GM19099 (cell line): ENCODE measurements around the gene SAMHD1.

Experiments
- POLR2A ChIP-seq: IDR thresholded peaks from 3 replicates; pipeline ENCODE4 v1.6.1; 2011; ENCODE audit warnings: low read depth; ENCODE audit not compliant: insufficient read length; ENCODE audit errors: extremely low read depth

The SAMHD1 gene

DNA sequence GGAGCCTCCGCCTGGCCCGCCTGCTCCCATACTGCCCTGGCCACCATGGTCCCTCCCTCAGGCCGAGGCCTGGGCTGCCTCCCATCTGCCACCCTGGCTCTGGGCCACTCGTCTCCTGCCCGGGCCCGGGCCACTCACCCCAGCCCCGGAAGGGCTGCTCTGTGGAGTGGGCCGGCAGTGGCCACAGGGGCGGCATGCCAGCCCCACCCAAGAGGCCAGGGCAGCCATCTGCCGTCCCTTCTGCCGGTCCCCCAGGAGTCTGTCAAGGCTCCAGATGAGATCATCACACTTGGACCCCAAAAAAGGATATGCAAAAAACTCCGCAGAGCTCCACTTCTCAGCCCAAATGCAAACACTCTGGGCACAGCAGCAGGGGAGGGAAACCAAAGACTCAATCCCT is 99.3 kb downstream of the SAMHD1 start:
- peak; percentile 51 for TF ChIP-seq POLR2A

DNA sequence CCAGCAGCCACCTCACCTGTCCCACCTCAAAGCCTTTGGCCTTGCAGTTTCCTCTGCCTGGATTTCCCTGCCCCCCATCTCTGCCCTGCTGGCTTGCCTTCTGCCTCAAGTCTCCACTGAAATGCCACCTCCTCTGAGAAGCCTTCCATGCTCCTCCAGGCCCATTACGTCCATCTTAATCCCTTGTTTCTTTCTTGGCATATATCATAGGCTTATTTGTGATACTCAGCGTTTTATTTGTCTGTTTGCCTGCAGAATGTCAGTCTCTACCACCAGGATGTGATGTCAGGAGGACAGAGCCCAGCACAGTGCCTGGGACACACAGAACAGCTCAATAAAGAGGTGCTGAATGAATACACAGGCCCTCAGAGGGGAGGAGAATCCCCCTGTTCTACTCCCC is 100.0 kb downstream of the SAMHD1 start:
- no peak for TF ChIP-seq POLR2A

DNA sequence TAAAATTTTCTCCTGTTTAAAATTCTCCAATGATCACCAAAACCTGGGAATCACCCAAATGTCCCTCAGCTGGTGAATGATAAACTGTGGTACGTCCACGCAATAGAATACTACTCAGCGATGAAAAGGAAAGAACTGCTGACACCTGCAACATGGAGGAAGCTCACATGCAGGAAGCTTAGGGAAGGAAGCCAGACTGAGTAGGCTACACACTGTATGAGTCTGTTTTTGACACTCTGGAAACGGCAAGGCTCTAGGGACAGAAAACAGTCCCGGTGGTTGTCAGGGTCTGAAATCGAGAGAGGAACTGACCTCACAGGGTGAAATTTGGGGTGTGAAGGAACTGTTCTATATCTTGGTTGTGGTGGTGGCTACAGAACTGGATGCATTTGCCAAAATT is 100.7 kb downstream of the SAMHD1 start:
- no peak for TF ChIP-seq POLR2A

DNA sequence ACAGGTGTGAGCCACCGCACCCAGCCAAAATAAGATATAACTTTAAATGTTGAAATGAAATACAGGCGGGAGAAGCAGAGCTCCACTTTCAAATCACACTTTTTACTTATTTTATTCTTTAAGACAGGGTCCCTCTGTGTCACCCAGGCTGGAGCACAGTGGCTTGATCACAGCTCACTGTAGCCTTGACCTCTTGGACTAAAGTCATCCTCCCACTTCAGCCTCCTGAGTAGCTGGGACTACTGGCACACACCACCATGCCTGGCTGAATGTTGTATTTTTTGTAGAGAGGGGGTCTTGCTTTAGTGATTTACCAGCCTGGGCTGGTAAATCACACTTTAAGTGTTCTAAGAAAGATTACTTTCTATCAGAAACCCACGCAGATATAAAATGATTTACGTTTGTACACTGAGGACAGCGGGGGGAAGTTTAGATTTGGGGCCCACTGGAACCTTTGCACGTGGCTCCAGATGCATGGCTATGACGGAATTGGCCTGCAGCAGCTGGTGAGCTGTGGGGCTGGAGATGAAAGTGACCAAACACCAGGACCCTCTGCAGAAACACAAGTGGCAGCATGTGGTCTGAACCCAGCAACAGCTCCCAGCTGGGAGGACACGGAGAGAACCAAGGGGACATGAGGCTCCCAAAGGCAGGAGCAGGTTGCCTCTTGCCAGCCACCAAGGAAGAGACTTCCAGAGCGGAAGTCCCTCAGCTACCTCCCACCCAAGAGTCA is 102.0 kb downstream of the SAMHD1 start:
- TF ChIP-seq POLR2A, result no peak

DNA sequence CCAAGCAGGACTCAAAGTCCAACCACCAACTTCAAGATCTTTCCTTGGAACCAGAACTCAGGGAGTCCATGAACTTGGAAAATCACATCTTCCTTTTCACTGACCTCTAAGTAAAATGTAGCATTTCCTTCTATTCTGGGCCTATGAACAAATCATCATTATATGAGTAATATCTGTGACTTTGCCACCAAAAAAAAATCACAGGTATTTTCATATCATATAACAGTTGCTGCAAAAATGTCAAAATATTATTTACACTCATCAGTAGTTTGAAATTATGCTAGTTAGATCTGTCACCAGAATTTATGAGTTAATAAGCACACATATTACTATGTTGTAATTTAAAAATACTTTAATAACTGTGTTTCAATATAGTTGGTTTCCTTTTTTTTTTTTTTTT is 102.8 kb downstream of the SAMHD1 start:
- TF ChIP-seq POLR2A, result no peak

DNA sequence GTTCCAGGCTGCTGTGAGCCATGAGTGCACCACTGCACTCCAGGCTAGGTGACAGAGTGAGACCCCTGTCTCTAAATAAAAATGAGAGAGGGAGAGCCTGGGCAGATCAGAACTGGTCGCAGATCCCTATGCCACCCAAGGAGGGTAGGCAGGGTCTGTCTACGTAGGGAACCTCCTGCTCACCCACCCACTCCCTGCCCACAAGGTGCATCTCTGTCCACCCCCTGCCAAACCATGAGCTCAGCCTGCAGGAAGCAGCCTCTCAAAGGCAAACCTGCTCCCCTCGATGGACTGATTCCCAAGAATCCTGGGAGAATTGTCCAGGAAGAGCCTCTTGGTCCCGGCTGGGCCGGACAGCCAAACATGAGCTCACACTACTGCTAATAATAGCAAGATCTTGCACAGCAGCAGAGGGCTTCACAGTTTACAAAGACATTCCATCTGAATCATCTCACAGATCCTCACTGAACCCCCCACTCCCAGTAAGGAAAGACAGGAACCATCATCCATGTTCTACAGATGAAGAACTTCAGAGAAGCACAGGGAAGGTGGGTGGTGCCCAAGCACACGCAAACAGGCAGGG is 103.3 kb downstream of the SAMHD1 start:
- TF ChIP-seq POLR2A, result no peak

DNA sequence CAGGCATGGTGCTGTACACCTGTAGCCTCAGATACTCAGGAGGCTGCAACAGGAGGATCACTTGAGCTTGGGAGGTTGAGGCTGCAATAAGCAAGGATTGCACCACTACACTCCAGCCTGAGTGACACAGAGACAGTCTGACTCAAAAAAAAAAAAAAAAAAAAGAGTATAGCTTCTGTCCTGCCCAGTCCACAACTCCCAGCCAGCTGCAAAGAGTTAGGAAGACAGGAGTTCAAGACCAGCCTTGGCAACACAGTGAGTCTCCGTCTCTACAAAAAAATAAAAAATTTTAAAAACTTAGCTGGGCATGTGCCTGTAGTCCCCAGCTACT is 103.8 kb downstream of the SAMHD1 start:
- no peak for TF ChIP-seq POLR2A

DNA sequence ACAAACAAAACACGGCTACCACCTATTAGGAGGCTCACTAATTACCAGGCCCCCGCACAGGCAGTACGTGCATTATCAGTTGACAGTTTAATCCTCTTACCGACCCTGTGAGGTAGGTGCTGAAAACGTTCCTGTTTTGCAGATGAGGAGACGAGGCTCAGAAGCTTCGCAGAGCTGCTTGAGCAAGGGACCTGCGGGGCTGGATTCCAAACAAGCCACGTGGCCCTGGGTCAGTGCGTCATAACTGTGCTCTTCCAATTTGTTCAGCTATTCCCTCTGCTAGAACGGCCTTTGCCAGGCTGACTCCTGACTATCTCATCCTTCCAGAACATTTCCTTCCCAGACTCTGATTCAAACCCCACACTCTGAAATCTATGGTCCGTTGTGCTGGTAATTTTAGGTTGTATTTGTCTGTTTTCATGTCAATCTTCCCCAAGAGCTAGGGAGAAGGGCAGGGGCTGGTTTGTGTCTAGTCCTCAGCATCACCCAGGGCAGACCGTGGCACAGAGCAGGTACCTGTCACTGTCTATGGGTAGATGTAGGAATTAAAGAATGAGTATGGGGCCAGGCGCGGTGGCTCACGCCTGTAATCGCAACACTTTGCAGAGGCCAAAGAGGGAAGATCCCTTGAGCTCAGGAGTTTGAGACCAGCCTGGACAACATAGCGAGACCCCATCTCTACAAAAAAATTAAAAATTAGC is 104.3 kb downstream of the SAMHD1 start:
- no peak for TF ChIP-seq POLR2A

DNA sequence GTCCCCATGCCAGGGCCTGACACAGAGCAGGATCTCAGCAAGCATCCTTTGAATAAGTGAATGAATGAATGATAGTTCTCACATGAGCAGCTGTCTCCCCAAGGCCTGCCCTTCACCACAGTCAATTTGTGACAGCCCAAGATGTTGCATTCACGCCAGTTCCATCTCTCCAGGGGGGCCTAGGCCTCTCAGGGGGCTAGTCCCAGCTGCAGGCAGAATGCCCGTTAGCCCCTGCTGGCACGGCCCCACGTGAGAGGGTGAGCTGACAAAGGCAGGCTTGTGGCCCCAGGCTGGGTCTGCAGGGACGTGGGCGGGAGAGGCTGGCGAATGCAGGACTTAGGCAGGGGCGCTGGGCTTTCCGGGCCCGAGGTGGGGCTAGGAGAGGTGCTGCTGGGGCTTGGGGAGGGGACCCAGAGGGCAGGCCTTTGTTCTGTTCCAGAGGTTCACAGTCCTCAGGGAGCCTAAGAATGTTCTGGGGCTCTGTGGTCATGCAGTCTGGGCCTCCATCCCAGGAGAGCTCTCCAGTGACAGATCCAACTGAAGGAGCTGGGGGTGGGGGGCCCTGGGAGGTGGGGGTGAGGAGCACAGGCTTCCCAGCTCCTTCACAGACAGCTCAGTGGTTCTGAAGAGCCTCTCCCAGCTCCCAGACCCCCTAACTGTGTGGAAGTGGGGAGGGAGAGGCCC is 106.1 kb downstream of the SAMHD1 start:
- TF ChIP-seq POLR2A, result no peak
